ENCODE data around the gene UBE2E2.

The UBE2E2 gene

GRCh38 chr3:23271876-23272741, 69.0 kb downstream of the UBE2E2 start:
- Histone ChIP-seq H3F3A (ENCODE audit: control insufficient read depth, insufficient read depth) (no peaks in the 10 kb centered on the region), H3K27ac (ENCODE audit: low read depth, low read length) (no peak overlapping the region), H3K79me2 (ENCODE audit: control insufficient read depth, low read length) (no peaks in the 10 kb centered on the region), H3K4me1 (ENCODE audit: control insufficient read depth, low read length) (no peaks in the 10 kb centered on the region), H3K36me3 (ENCODE audit: control insufficient read depth, low read length) (no peaks in the 10 kb centered on the region), H3K4me2 (ENCODE audit: low read length) (no peak overlapping the region), H3K9me3 (ENCODE audit: control insufficient read depth, insufficient read depth, low read length) (no peaks in the 10 kb centered on the region), H3K27me3 (ENCODE audit: control insufficient read depth, low read length) (no peaks in the 10 kb centered on the region), H3K9me2 (replicated peaks; ENCODE audit: control insufficient read depth, low read length) (no peaks in the 10 kb centered on the region), H4K20me1 (ENCODE audit: control insufficient read depth, insufficient read depth, low read depth, low read length) (no peaks in the 10 kb centered on the region), H3K4me3 (ENCODE audit: low read length) (no peak overlapping the region)
- TF ChIP-seq CTCF (IDR thresholded peaks at IDR 0.05; ENCODE audit: low read depth, low read length, poor library complexity, severe bottlenecking), result no peak
- no peak for TF ChIP-seq EZH2phosphoT487 (IDR thresholded peaks at IDR 0.05; ENCODE audit: borderline replicate concordance, low read length)

GRCh38 chr3:23272820-23273219, 69.7 kb downstream of the UBE2E2 start:
- TF ChIP-seq EZH2phosphoT487 (IDR thresholded peaks at IDR 0.05; ENCODE audit: borderline replicate concordance, low read length) (no peak), CTCF (IDR thresholded peaks at IDR 0.05; ENCODE audit: low read depth, low read length, poor library complexity, severe bottlenecking) (no peak)
- no peaks in the 10 kb centered on the region for H3K9me2 ChIP-seq (replicated peaks; ENCODE audit: control insufficient read depth, low read length)
- no peak overlapping the region for H3K4me2 ChIP-seq (ENCODE audit: low read length)
- no peak overlapping the region for H3K4me3 ChIP-seq (ENCODE audit: low read length)
- H3K27ac ChIP-seq (ENCODE audit: low read depth, low read length), result no peak overlapping the region
- H3K36me3 ChIP-seq (ENCODE audit: control insufficient read depth, low read length), result no peaks in the 10 kb centered on the region
- no peaks in the 10 kb centered on the region for H3K9me3 ChIP-seq (ENCODE audit: control insufficient read depth, insufficient read depth, low read length)
- no peaks in the 10 kb centered on the region for H3K79me2 ChIP-seq (ENCODE audit: control insufficient read depth, low read length)
- H3K27me3 ChIP-seq (ENCODE audit: control insufficient read depth, low read length), result no peaks in the 10 kb centered on the region
- H3K4me1 ChIP-seq (ENCODE audit: control insufficient read depth, low read length), result no peaks in the 10 kb centered on the region
- H4K20me1 ChIP-seq (ENCODE audit: control insufficient read depth, insufficient read depth, low read depth, low read length), result no peaks in the 10 kb centered on the region
- no peaks in the 10 kb centered on the region for H3F3A ChIP-seq (ENCODE audit: control insufficient read depth, insufficient read depth)

GRCh38 chr3:23275061-23275460, 71.9 kb downstream of the UBE2E2 start:
- no peak overlapping the region for H3K4me3 ChIP-seq (ENCODE audit: low read length)
- H3K27ac ChIP-seq (ENCODE audit: low read depth, low read length), result no peak overlapping the region
- H3K4me2 ChIP-seq (ENCODE audit: low read length), result no peak overlapping the region

More at GRCh38 chr3:23275061-23275460, 71.9 kb downstream of the UBE2E2 start:
- H3K79me2 ChIP-seq (ENCODE audit: control insufficient read depth, low read length), result no peaks in the 10 kb centered on the region
- no peak for TF ChIP-seq CTCF (IDR thresholded peaks at IDR 0.05; ENCODE audit: low read depth, low read length, poor library complexity, severe bottlenecking)
- TF ChIP-seq EZH2phosphoT487 (IDR thresholded peaks at IDR 0.05; ENCODE audit: borderline replicate concordance, low read length), result no peak
- no peaks in the 10 kb centered on the region for H3K4me1 ChIP-seq (ENCODE audit: control insufficient read depth, low read length)
- no peaks in the 10 kb centered on the region for H4K20me1 ChIP-seq (ENCODE audit: control insufficient read depth, insufficient read depth, low read depth, low read length)
- H3F3A ChIP-seq (ENCODE audit: control insufficient read depth, insufficient read depth), result no peaks in the 10 kb centered on the region
- H3K27me3 ChIP-seq (ENCODE audit: control insufficient read depth, low read length), result no peaks in the 10 kb centered on the region
- H3K9me3 ChIP-seq (ENCODE audit: control insufficient read depth, insufficient read depth, low read length), result no peaks in the 10 kb centered on the region
- H3K36me3 ChIP-seq (ENCODE audit: control insufficient read depth, low read length), result no peaks in the 10 kb centered on the region
- H3K9me2 ChIP-seq (replicated peaks; ENCODE audit: control insufficient read depth, low read length), result no peaks in the 10 kb centered on the region
